Suprapubic skin (tissue), 3 donors: ENCODE measurements around the gene P4HB.

Source experiments
- CTCF ChIP-seq, 2 donors: fragments of 200-600 bp in 1 of 2; fragments of 450-650 bp in 1 of 2; sonication (generic) in 1 of 2; IDR thresholded peaks; one replicate each; pipeline ENCODE4 v1.5.1; 2016 to 2019; ENCODE audit warnings: antibody characterized with exemption in 2 of 2, mild to moderate bottlenecking in 1 of 2, moderate library complexity in 1 of 2
- POLR2AphosphoS5 ChIP-seq, 3 donors: sonication (generic); formaldehyde crosslinking; IDR thresholded peaks; one replicate each; pipeline ENCODE4 v1.6.1; 2017; ENCODE audit warnings: antibody characterized with exemption in 3 of 3

- TF ChIP-seq CTCF (IDR thresholded peaks at IDR 0.05) (no peak), POLR2AphosphoS5 (IDR thresholded peaks at IDR 0.05) (no peak)
Observed at GRCh38 chr17:81821147-81821546, 39.2 kb downstream of the P4HB start.
